PC-9 (cell line): ENCODE data around the gene AGBL4.

ENCODE experiments used
- EZH2 ChIP-seq: fragments of 200-600 bp; sonication (generic); IDR thresholded peaks from 2 replicates; pipeline ENCODE4 v1.8.0; 2017; ENCODE audit warnings: antibody characterized with exemption, low read depth
- TF ChIP-seq, protein P1 (sequence below): fragments of 200-600 bp; sonication (generic); conservative IDR thresholded peaks from 2 replicates; pipeline ENCODE4 v1.6.1; 2017; ENCODE audit warnings: mixed run types, antibody characterized with exemption, mild to moderate bottlenecking, moderate library complexity

DNA sequence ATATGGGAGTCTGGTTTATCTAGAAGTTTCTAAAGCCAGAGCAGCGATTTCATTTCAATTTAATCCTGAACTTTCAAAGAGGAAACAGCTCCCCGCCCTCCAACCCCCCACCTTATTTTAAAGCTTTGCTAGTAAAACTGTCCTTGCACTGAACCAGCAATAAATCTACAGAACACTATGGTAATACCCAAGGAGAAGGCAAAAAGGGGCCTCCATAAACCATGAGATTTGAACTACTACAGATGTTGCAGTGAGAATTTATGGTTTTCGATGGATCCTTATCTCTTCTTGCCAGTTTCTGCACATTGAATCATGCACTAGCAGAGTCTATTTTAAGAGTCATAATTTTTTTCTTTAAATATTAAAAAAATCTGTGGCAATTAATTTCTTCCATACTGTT lies 1182.3 kb downstream of the AGBL4 start:
- TF ChIP-seq, protein P1, sequence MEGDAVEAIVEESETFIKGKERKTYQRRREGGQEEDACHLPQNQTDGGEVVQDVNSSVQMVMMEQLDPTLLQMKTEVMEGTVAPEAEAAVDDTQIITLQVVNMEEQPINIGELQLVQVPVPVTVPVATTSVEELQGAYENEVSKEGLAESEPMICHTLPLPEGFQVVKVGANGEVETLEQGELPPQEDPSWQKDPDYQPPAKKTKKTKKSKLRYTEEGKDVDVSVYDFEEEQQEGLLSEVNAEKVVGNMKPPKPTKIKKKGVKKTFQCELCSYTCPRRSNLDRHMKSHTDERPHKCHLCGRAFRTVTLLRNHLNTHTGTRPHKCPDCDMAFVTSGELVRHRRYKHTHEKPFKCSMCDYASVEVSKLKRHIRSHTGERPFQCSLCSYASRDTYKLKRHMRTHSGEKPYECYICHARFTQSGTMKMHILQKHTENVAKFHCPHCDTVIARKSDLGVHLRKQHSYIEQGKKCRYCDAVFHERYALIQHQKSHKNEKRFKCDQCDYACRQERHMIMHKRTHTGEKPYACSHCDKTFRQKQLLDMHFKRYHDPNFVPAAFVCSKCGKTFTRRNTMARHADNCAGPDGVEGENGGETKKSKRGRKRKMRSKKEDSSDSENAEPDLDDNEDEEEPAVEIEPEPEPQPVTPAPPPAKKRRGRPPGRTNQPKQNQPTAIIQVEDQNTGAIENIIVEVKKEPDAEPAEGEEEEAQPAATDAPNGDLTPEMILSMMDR, result no peak
- TF ChIP-seq EZH2, result no peak
